ENCODE measurements around the gene WTAP. TPM values are rescaled to one million over a fixed set of nuclear protein-coding genes. Genes with fewer than 3 reads are reported as not detected.
"Not testable (repeated sequence)": the region's sequence is repeated elsewhere in the genome, so short reads cannot be mapped to it uniquely, and the experiment has no call there.

Gene WTAP
- total RNA-seq, 1 donor: 159 TPM

DNA sequence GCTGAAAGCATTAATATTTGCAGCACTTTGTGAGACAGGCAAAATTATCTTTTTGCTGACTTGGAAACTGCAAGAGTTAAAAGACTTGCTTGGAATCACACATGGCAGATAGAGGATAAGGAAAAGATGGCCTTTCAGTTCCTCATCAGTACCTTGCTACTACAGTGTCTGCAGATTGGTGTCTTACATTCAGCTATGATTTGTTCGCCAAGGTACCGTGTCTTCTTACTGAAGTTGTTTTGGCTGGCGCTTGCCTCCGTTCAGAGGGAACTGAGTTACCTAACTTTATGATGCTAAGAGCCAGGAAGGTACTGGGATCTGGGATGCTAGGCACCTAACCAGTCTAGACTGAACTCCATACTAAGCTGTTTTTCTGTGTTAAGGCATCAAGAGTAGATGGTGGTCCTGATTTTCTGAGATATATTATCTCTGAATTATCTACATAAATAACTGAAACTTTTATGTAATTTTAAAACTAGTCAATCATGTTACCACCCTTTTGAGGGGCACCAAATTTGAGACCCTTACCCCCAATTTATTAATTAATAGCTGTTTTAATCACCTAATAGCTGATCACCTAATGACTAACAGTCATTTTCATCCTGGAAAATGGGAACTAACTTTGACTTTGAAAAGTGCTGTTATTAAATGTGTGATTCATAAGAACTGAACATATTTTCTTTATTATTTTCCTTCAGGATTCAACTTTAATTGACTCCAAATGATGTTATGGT is 2.5 kb downstream of the WTAP start:
- DNase-seq (ENCODE audit: low read depth): peak; percentile 28
- TF ChIP-seq, protein P1, sequence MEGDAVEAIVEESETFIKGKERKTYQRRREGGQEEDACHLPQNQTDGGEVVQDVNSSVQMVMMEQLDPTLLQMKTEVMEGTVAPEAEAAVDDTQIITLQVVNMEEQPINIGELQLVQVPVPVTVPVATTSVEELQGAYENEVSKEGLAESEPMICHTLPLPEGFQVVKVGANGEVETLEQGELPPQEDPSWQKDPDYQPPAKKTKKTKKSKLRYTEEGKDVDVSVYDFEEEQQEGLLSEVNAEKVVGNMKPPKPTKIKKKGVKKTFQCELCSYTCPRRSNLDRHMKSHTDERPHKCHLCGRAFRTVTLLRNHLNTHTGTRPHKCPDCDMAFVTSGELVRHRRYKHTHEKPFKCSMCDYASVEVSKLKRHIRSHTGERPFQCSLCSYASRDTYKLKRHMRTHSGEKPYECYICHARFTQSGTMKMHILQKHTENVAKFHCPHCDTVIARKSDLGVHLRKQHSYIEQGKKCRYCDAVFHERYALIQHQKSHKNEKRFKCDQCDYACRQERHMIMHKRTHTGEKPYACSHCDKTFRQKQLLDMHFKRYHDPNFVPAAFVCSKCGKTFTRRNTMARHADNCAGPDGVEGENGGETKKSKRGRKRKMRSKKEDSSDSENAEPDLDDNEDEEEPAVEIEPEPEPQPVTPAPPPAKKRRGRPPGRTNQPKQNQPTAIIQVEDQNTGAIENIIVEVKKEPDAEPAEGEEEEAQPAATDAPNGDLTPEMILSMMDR (IDR thresholded peaks at IDR 0.05; ENCODE audit: insufficient read depth, low read depth, low read length): no peak
- H3K4me3 ChIP-seq (ENCODE audit: low read depth, low read length): peak overlapping the region; percentile 90

DNA sequence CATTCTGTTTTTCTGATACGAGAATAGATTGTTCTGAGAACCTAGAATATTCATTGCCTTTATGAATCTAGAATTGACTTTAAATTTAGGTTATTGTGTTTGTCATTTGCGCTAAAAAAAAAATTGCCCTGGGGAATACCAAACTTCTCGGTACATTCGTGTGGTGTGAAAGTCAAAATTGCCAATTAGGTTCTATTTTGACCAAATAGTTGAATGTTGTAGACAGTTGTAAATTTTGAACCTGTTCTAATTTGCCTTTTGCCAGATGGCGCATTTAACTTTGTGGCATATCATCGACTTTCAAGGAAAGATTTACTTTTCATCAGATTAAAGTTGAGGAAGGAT is 3.0 kb downstream of the WTAP start:
- H3K4me3 ChIP-seq (ENCODE audit: low read depth, low read length): no peak overlapping the region
- TF ChIP-seq, protein P1 (IDR thresholded peaks at IDR 0.05; ENCODE audit: insufficient read depth, low read depth, low read length): no peak
- DNase-seq (ENCODE audit: low read depth): no peak

DNA sequence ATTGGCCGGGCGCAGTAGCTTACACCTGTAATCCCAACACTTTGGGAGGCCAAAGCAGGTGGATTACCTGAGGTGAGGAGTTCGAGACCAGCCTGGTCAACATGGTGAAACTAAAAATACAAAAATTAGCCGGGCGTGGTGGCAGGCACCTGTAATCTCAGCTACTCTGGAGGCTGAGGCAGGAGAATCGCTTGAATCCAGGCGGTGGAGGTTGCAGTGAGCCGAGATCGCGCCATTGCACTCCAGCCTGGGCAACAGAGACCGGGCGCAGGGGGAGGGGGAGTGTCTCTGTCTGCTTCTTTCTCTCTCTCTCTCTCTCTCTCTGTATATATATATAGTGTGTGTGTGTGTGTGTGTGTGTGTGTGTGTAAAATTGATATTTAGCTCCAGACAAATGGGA is 5.2 kb downstream of the WTAP start:
- DNase-seq (ENCODE audit: low read depth); H3K4me3 ChIP-seq (ENCODE audit: low read depth, low read length): not testable (repeated sequence)

DNA sequence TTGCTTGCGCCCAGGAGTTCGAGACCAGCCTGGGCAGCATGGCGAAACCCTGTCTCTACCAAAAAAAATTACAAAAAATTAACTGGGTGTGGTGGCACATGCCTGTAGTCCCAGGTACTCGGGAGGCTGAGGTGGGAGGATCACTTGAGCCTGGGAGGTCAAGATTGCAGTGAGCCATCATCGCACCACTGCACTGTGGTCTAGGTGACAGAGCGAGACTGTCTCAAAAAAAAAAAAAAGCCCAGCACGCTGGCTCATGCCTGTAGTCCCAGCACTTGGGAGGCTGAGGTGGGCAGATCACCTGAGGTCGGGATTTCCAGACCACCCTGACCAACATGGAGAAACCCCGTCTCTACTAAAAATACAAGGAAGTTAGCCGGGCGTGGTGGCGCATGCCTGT is 6.1 kb downstream of the WTAP start:
- not testable (repeated sequence) for DNase-seq (ENCODE audit: low read depth)

DNA sequence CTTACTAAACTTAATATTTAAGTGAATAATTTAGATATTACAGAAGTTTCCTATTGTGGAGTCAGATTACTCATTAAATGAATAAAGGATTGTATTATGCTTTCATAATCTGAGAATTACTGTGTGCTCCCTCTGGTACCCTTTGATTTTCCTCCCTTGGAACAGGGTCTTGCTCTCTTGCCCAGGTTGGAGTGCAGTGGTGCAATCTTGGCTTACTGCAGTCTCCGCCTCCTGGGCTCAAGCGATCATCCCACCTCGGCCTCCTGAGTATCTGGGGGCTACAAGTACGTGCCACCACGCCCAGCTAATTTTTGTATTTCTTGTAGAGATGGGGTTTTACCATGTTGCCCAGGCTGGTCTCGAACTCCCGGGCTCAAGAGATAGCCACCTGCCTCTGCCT is 9.6 kb downstream of the WTAP start:
- no peak overlapping the region for H3K4me3 ChIP-seq (ENCODE audit: low read depth, low read length)
- TF ChIP-seq, protein P1 (IDR thresholded peaks at IDR 0.05; ENCODE audit: insufficient read depth, low read depth, low read length): no peak
- no peak for DNase-seq (ENCODE audit: low read depth)

More for the DNA sequence above, 6.1 kb downstream of the WTAP start:
- not testable (repeated sequence) for H3K4me3 ChIP-seq (ENCODE audit: low read depth, low read length)

DNA sequence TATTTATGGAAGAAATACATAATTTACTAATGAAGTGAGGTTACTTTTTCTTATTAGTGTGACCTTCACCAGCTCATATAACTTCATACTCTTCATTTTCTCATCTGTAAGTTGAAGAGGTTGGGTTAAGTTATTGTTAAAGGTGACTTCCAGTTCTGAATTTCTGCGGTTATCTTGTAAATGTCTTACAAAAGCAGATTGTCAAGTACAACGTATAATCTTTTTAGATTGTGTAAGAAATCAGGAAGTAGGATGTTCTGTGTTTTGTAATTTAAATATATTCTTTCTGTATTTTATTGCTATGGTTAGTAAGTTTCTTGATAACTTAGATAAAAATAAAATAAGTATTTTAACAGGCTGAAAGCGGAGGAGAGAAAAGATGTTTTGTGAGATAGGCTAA is 12.0 kb downstream of the WTAP start:
- DNase-seq (ENCODE audit: low read depth): peak; percentile 41
- TF ChIP-seq, protein P1 (IDR thresholded peaks at IDR 0.05; ENCODE audit: insufficient read depth, low read depth, low read length): no peak
- H3K4me3 ChIP-seq (ENCODE audit: low read depth, low read length): no peak overlapping the region

DNA sequence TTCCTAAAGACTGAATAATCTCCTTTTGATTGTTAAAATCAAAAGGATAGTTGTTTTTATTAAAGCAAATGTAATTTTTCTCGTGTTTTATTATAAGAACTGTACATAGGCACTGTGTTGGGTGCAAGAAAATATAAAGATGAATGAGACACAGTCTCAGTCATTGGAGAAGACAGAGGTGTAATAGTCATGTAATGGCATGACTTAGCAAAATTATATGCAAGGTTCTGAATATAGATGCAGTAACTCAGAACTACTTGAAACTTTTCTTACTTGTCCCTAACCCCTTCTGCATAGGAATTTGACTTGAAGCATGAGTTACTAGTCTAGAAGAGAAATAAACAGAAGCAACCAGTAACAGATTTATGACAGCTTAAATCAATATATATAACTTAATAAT is 14.9 kb downstream of the WTAP start:
- H3K4me3 ChIP-seq (ENCODE audit: low read depth, low read length): no peak overlapping the region
- TF ChIP-seq, protein P1 (IDR thresholded peaks at IDR 0.05; ENCODE audit: insufficient read depth, low read depth, low read length): no peak
- DNase-seq (ENCODE audit: low read depth): no peak

DNA sequence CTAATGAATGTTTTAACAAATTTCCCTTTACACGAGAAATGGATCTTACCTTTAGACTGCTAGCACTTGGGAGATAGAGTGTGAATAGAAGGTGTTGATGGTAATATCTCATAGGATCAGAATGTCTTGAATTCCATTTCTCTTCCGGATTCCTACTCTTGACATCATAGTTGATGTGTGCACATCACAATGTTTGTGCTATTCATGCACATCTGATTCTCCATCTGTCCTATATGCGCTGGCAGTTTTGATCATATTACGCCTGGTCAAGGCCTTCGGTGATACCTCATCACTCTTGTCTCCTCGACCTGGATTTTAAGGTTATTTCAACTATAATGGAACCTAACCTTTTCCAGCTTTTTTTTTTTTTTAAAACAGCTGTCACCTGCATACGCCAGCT is 17.8 kb downstream of the WTAP start:
- no peak overlapping the region for H3K4me3 ChIP-seq (ENCODE audit: low read depth, low read length)
- TF ChIP-seq, protein P1 (IDR thresholded peaks at IDR 0.05; ENCODE audit: insufficient read depth, low read depth, low read length): no peak
- no peak for DNase-seq (ENCODE audit: low read depth)
